Embryonic facial prominence (tissue), 1 donor: ENCODE results near the gene TECRL.

Experiments used
- DNase-seq: peaks from one replicate; pipeline ENCODE4 v3.0.0-alpha.2; 2016; ENCODE audit errors: extremely low spot score

The TECRL gene

GRCh38 chr4:64409300-64409699, at the start of gene TECRL:
TECRL (minus strand) TSS chr4:64409450; CDS start chr4:64409351, 99 bp downstream.
- no peak for DNase-seq

- no peak for DNase-seq
These were observed 23.4 kb upstream of the TECRL start for GRCh38 chr4:64432674-64433073.

GRCh38 chr4:64430933-64431332, 21.7 kb upstream of the TECRL start:
- no peak for DNase-seq

- no peak for DNase-seq
These were observed 8.7 kb upstream of the TECRL start for GRCh38 chr4:64417974-64418373.

GRCh38 chr4:64407000-64407399, 2.2 kb downstream of the TECRL start:
- no peak for DNase-seq

- no peak for DNase-seq
These were observed 3.5 kb downstream of the TECRL start for GRCh38 chr4:64405761-64406160.

- DNase-seq = no peak
These were observed 6.6 kb downstream of the TECRL start for GRCh38 chr4:64402684-64403083.

- DNase-seq = no peak
These were observed 9.7 kb downstream of the TECRL start for GRCh38 chr4:64399313-64400109.

- DNase-seq = no peak
These were observed 14.8 kb downstream of the TECRL start for GRCh38 chr4:64394469-64394868.

- no peak for DNase-seq
These were observed 21.0 kb downstream of the TECRL start for GRCh38 chr4:64388252-64388651.

GRCh38 chr4:64385220-64385619, 24.0 kb downstream of the TECRL start:
- no peak for DNase-seq

- DNase-seq = no peak
These were observed 24.7 kb downstream of the TECRL start for GRCh38 chr4:64384237-64385203.

- no peak for DNase-seq
These were observed 40.5 kb downstream of the TECRL start for GRCh38 chr4:64368741-64369140.

GRCh38 chr4:64361399-64361740, 47.9 kb downstream of the TECRL start:
- no peak for DNase-seq

- no peak for DNase-seq
These were observed 48.4 kb downstream of the TECRL start for GRCh38 chr4:64360664-64361398.

- DNase-seq = no peak
These were observed 49.8 kb downstream of the TECRL start for GRCh38 chr4:64359489-64359888.

GRCh38 chr4:64353904-64354303, 55.3 kb downstream of the TECRL start:
- DNase-seq = no peak

GRCh38 chr4:64341711-64342110, 67.5 kb downstream of the TECRL start:
- DNase-seq = no peak

- no peak for DNase-seq
These were observed 68.8 kb downstream of the TECRL start for GRCh38 chr4:64340218-64341110.

- DNase-seq = no peak
These were observed 74.3 kb downstream of the TECRL start for GRCh38 chr4:64334964-64335363.

- DNase-seq = no peak
These were observed 79.1 kb downstream of the TECRL start for GRCh38 chr4:64330143-64330542.
